Testis (tissue), 3 donors: Measurements from ENCODE around the gene ZBTB20. TPM values are rescaled to one million over a fixed set of nuclear protein-coding genes. Genes with fewer than 3 reads are reported as not detected.

Experiments used
- DNase-seq: peaks from one replicate; pipeline ENCODE4 v3.0.0-alpha.2; 2019
- H3K27ac ChIP-seq, 2 donors: fragments of 200-600 bp; sonication (generic); one replicate each; pipeline ENCODE4 v1.5.1; 2019
- H3K27me3 ChIP-seq: fragments of 200-600 bp; sonication (generic); one replicate; pipeline ENCODE4 v1.5.1; 2019
- H3K36me3 ChIP-seq: fragments of 200-600 bp; sonication (generic); one replicate; pipeline ENCODE4 v1.5.1; 2017; ENCODE audit warnings: low read depth; ENCODE audit errors: missing control alignments
- H3K4me1 ChIP-seq: fragments of 200-600 bp; sonication (generic); one replicate; pipeline ENCODE4 v1.5.1; 2019
- H3K4me3 ChIP-seq, 2 donors: fragments of 200-600 bp; sonication (generic); one replicate each; pipeline ENCODE4 v1.5.1; 2017 to 2019
- H3K9me3 ChIP-seq: fragments of 200-600 bp; sonication (generic); one replicate; pipeline ENCODE4 v1.5.1; 2017
- CTCF ChIP-seq, 3 experiments: fragments of 450-650 bp in 2 of 3; fragments of 200-600 bp in 1 of 3; sonication (generic) in 1 of 3; IDR thresholded peaks; one replicate each; pipeline ENCODE4 v1.5.1; 2016 to 2019; ENCODE audit warnings: antibody characterized with exemption in 3 of 3, mild to moderate bottlenecking in 2 of 3, moderate library complexity in 1 of 3
- POLR2A ChIP-seq: fragments of 450-650 bp; IDR thresholded peaks from one replicate; pipeline ENCODE4 v1.6.1; 2017; ENCODE audit warnings: antibody characterized with exemption, mild to moderate bottlenecking, moderate library complexity
- WGBS, 2 donors: methylation state at CpG; one replicate each; pipeline ENCODE4 v1.1.5; 2018; 5-methylcytosine and 5-hydroxymethylcytosine counted together
- intact Hi-C: fragments of 100-400 bp; cut with DNase I; formaldehyde crosslinking; loops from one replicate; pipeline ENCODE4 v1.15.1; 2023; ENCODE audit warnings: low total_unique reads
- polyA plus RNA-seq: library from polyadenylated mRNA; stranded (reverse); fragments of 350-450 nt; fragmentation: Illumina TruSeq; extraction: RNeasy Lipid Tissue Mini Kit (QIAGEN cat#74804); gene quantifications from one replicate; pipeline ENCODE4 v1.2.3, GENCODE V29; 2014; ENCODE audit warnings: low read depth, low replicate concordance; ENCODE audit not compliant: insufficient read depth
- total RNA-seq, 2 donors: library from RNA; depleted of rRNA; stranded (reverse); fragments of >200 nt; gene quantifications; one replicate each; pipeline ENCODE4 v1.2.3, GENCODE V29; 2016

Gene ZBTB20
- total and polyA plus RNA-seq, 3 donors from 2014 or later: 36.8 to 179 (median 126) TPM

- intact Hi-C loops: no loop called here
- no peak for DNase-seq
- H3K27ac ChIP-seq: no peak overlapping the region
- no peaks in the 10 kb centered on the region for H3K36me3 ChIP-seq
- no peak for TF ChIP-seq CTCF (IDR thresholded peaks at IDR 0.05)
- no peak for TF ChIP-seq POLR2A
- no peaks in the 10 kb centered on the region for H3K4me1 ChIP-seq
- H3K4me3 ChIP-seq: no peak overlapping the region
- H3K9me3 ChIP-seq: no peaks in the 10 kb centered on the region
- no peaks in the 10 kb centered on the region for H3K27me3 ChIP-seq
These were observed 670.6 kb downstream of the ZBTB20 start for GRCh38 chr3:114476511-114476910.

- no peak overlapping the region for H3K27ac ChIP-seq
- DNase-seq: no peak
- TF ChIP-seq CTCF (IDR thresholded peaks at IDR 0.05) (no peak), POLR2A (no peak)
- no peaks in the 10 kb centered on the region for H3K36me3 ChIP-seq
- H3K4me1 ChIP-seq: peaks cover 4% of the 10 kb centered on the region
- intact Hi-C loops: no loop called here
- 93 to 96% methylated on average over 2 of the region's 2 CpGs for WGBS, 2 donors
- no peaks in the 10 kb centered on the region for H3K27me3 ChIP-seq
- H3K9me3 ChIP-seq: no peaks in the 10 kb centered on the region
- H3K4me3 ChIP-seq: no peak overlapping the region
These were observed 675.6 kb downstream of the ZBTB20 start for GRCh38 chr3:114471478-114471877.

GRCh38 chr3:114469070-114469469 is 678.0 kb downstream of the ZBTB20 start:
- no peak for DNase-seq
- TF ChIP-seq CTCF (IDR thresholded peaks at IDR 0.05) (no peak), POLR2A (no peak)
- H3K27me3 ChIP-seq: no peaks in the 10 kb centered on the region
- no peak overlapping the region for H3K27ac ChIP-seq
- 84 to 88% methylated on average over 1 of the region's 1 CpG for WGBS, 2 donors
- no peaks in the 10 kb centered on the region for H3K9me3 ChIP-seq
- H3K36me3 ChIP-seq: no peaks in the 10 kb centered on the region
- H3K4me1 ChIP-seq: peaks cover 4% of the 10 kb centered on the region
- intact Hi-C loops: no loop called here
- no peak overlapping the region for H3K4me3 ChIP-seq

- DNase-seq: no peak
- no peaks in the 10 kb centered on the region for H3K36me3 ChIP-seq
- H3K4me3 ChIP-seq: no peak overlapping the region
- TF ChIP-seq POLR2A (no peak), CTCF (IDR thresholded peaks at IDR 0.05) (no peak)
- WGBS, 2 donors: 96 to 100% methylated on average over 4 of the region's 4 CpGs
- H3K27ac ChIP-seq: no peak overlapping the region
- no peaks in the 10 kb centered on the region for H3K27me3 ChIP-seq
- peaks cover 4% of the 10 kb centered on the region for H3K4me1 ChIP-seq
- intact Hi-C loops: no loop called here
- H3K9me3 ChIP-seq: no peaks in the 10 kb centered on the region
These were observed 680.3 kb downstream of the ZBTB20 start for GRCh38 chr3:114466816-114467215.

GRCh38 chr3:114466251-114466650 is 680.8 kb downstream of the ZBTB20 start:
- H3K27me3 ChIP-seq: no peaks in the 10 kb centered on the region
- intact Hi-C loops: no loop called here
- H3K4me1 ChIP-seq: peaks cover 4% of the 10 kb centered on the region
- H3K36me3 ChIP-seq: no peaks in the 10 kb centered on the region
- TF ChIP-seq POLR2A (no peak), CTCF (IDR thresholded peaks at IDR 0.05) (no peak)
- DNase-seq: no peak
- no peak overlapping the region for H3K4me3 ChIP-seq
- no peaks in the 10 kb centered on the region for H3K9me3 ChIP-seq
- 83 to 85% methylated on average over 2 of the region's 2 CpGs for WGBS, 2 donors
- no peak overlapping the region for H3K27ac ChIP-seq
